Adrenal gland (tissue), 12 donors: ENCODE data around the gene GBF1. TPM values are rescaled to one million over a fixed set of nuclear protein-coding genes. Genes with fewer than 3 reads are reported as not detected.

Source experiments
- DNase-seq, 7 donors: peaks; one replicate each; pipeline ENCODE4 v3.0.0-alpha.2; 2019 to 2020
- H3K27ac ChIP-seq, 5 donors: fragments of 200-600 bp; sonication (generic) in 4 of 5; 1 replicate in 3 of 5; 2 replicates in 2 of 5; pipeline versions ENCODE4 v1.5.1 to v1.8.0; 2016 to 2020; ENCODE audit warnings: mild to moderate bottlenecking in 1 of 5
- H3K27me3 ChIP-seq: fragments of 200-600 bp; 2 replicates; pipeline ENCODE4 v1.8.0; 2021
- H3K36me3 ChIP-seq, 2 donors: fragments of 200-600 bp; replicated peaks in 1 of 2; 1 replicate in 1 of 2; 2 replicates in 1 of 2; pipeline versions ENCODE4 v1.5.1 to v1.8.0; 2018 to 2022
- H3K4me1 ChIP-seq, 2 donors: fragments of 200-600 bp; replicated peaks in 1 of 2; 1 replicate in 1 of 2; 2 replicates in 1 of 2; pipeline versions ENCODE4 v1.5.1 to v1.8.0; 2018 to 2021
- H3K4me3 ChIP-seq, 4 donors: fragments of 200-600 bp; sonication (generic) in 3 of 4; one replicate each; pipeline ENCODE4 v1.5.1; 2016 to 2018
- H3K9me3 ChIP-seq, 3 donors: fragments of 200-600 bp; sonication (generic) in 1 of 3; replicated peaks in 1 of 3; 1 replicate in 2 of 3; 2 replicates in 1 of 3; pipeline versions ENCODE4 v1.5.1 to v1.8.0; 2016 to 2021
- POLR2A ChIP-seq, 2 donors: fragments of 450-650 bp; IDR thresholded peaks; one replicate each; pipeline ENCODE4 v1.6.1; 2017; ENCODE audit warnings: antibody characterized with exemption in 2 of 2, mild to moderate bottlenecking in 2 of 2, moderate library complexity in 1 of 2
- WGBS, 4 donors: extraction: QIAGEN DNeasy Blood & Tissue Kit in 2 of 4; methylation state at CpG; one replicate each; pipeline versions ENCODE4 v1.1.5 to v1.1.7; 2013 to 2017; 5-methylcytosine and 5-hydroxymethylcytosine counted together
- intact Hi-C, 2 donors: fragments of 100-400 bp; cut with DNase I; formaldehyde crosslinking; loops; one replicate each; pipeline versions ENCODE4 v1.14.1 to v1.15.0; 2022 to 2023
- polyA plus RNA-seq, 3 donors: library from polyadenylated mRNA; stranded (reverse); fragments of 200-250 nt in 2 of 3; fragments of 350-450 nt in 1 of 3; fragmentation: Illumina TruSeq in 1 of 3; extraction: RNeasy Lipid Tissue Mini Kit (QIAGEN cat#74804) in 1 of 3; gene quantifications; one replicate each; pipeline ENCODE4 v1.2.3, GENCODE V29; 2013 to 2014
- total RNA-seq, 9 donors: library from RNA; depleted of rRNA in 4 of 9; stranded (reverse); fragments of >200 nt in 4 of 9; fragments of 120-200 nt in 1 of 9; fragmentation: NEBNext Ultra II Directional in 1 of 9; extraction: Animal tissue kit (Norgen Biotek cat#: 25700) in 1 of 9; gene quantifications; one replicate each; pipeline versions ENCODE4 v1.1.0 to v1.2.4, GENCODE V29; 2013 to 2023
- TF ChIP-seq, protein P1 (sequence below), 6 experiments: fragments of 450-650 bp in 4 of 6; fragments of 200-600 bp in 2 of 6; sonication (generic) in 1 of 6; IDR thresholded peaks; 1 replicate in 5 of 6; 2 replicates in 1 of 6; pipeline versions ENCODE4 v1.5.1 to v1.8.0; 2016 to 2021; ENCODE audit warnings: antibody characterized with exemption in 6 of 6, mild to moderate bottlenecking in 2 of 6, moderate library complexity in 1 of 6
- donor health status: healthy with polysubstance abuse.
- donor health status: Bipolar disorder and iron deficiency.
- donor health status: DM: yes; HTN: yes; CAD: no.
- donor health status: DM: no; HTN: no; CAD: no.
- donor health status: DM: no; HTN: no; CAD: no.
- donor health status: DM: yes; HTN: yes; CAD: no.

GBF1 gene
- total and polyA plus RNA-seq, 12 donors, result 16.4 to 46.1 (median 37.7) TPM

DNA sequence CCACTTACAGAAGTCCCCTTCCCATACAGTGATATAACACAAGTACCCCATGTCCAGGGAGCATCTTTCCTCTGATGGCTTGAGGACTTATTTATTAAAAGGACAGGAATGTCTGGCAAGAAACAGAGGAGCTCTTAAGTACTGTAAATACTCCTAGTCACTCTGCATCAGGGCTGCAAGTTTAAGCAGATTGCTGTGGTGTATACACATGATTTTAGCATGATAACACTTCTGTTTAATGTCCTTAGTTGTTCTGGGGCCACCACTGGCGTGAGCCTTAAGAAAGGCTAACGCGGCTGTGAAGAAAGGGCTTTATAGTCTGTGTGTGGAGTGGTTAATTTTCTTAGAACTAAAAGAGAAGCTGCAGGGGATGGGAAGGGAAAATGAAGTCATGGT is 65.7 kb downstream of the GBF1 start:
- Histone ChIP-seq H3K9me3 (no peaks in the 10 kb centered on the region), H3K4me3 (no peak overlapping the region), H3K4me1 (peaks cover 0 to 32% of the 10 kb centered on the region in 2 donors), H3K27ac (no peak overlapping the region), H3K27me3 (no peaks in the 10 kb centered on the region), H3K36me3 (no peaks in the 10 kb centered on the region)
- no peak for DNase-seq
- intact Hi-C loops, result no loop called here
- TF ChIP-seq, protein P1, sequence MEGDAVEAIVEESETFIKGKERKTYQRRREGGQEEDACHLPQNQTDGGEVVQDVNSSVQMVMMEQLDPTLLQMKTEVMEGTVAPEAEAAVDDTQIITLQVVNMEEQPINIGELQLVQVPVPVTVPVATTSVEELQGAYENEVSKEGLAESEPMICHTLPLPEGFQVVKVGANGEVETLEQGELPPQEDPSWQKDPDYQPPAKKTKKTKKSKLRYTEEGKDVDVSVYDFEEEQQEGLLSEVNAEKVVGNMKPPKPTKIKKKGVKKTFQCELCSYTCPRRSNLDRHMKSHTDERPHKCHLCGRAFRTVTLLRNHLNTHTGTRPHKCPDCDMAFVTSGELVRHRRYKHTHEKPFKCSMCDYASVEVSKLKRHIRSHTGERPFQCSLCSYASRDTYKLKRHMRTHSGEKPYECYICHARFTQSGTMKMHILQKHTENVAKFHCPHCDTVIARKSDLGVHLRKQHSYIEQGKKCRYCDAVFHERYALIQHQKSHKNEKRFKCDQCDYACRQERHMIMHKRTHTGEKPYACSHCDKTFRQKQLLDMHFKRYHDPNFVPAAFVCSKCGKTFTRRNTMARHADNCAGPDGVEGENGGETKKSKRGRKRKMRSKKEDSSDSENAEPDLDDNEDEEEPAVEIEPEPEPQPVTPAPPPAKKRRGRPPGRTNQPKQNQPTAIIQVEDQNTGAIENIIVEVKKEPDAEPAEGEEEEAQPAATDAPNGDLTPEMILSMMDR (IDR thresholded peaks at IDR 0.05), result no peak
- no peak for TF ChIP-seq POLR2A (IDR thresholded peaks at IDR 0.05)
- 92 to 97% (median 94%) methylated on average over 3 of the region's 3 CpGs for WGBS, 4 donors

DNA sequence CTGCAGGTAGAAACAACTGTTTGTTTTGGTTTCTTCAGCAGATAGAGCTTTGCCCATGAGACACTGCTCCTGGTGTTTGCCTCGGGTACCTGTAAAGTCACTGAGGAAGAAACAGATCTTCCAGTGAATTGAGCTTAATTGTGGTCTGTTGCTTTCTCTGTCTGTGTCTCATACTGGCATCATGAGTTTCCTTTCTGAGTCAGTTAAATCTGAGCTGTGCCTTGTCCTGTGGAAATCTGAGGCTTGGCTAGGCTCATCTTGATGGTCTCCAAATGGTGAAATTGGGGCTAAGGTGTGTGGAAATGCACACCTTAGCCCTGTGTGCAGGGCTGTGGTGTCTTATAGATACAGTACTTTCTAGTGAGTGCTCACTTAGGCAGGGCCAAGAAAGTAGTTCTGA is 67.4 kb downstream of the GBF1 start:
- Histone ChIP-seq H3K4me3 (no peak overlapping the region), H3K36me3 (no peaks in the 10 kb centered on the region), H3K27me3 (no peaks in the 10 kb centered on the region), H3K9me3 (no peaks in the 10 kb centered on the region), H3K4me1 (peaks cover 0 to 32% of the 10 kb centered on the region in 2 donors), H3K27ac (no peak overlapping the region)
- intact Hi-C loops, result no loop called here
- TF ChIP-seq, protein P1 (IDR thresholded peaks at IDR 0.05), result no peak
- no peak for TF ChIP-seq POLR2A (IDR thresholded peaks at IDR 0.05)
- WGBS, 4 donors, result 44 to 80% (median 76%) methylated on average over 1 of the region's 1 CpG
- DNase-seq, result no peak

DNA sequence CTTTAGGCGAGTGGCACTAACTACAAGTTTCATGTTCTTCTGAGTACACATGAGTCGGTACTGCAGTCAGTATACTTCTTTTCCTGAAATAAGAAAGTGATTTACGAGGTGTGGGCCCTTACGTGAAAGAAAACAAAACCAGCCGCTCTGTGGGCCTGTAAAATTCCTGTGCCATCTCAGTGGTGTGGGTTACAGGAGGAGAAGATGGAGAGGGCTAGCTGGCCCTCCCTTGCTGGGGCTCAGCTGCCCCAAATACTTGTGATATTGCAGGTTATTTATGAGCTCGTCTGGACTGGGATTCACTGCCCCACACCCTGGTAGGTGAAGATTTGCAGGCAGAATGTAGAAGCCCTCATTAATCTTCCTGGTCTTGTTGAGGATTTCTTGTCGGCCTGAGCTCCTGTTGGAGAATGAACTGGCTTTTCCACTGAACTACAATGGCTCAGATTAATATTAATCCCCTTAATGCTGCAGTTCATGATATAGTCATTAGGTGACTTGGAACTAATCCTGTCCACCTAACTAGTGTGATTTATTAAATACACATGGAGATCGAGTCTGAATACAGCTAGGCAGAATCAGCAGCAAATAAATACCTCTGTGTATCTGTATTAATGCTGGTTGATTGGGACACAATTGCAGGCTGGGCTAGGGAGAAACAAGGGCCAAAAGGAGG is 68.0 kb downstream of the GBF1 start:
- H3K27ac ChIP-seq, result no peak overlapping the region
- H3K27me3 ChIP-seq, result no peaks in the 10 kb centered on the region
- 51 to 73% (median 60%) methylated on average over 6 to 8 of the region's 8 CpGs for WGBS, 4 donors
- no peaks in the 10 kb centered on the region for H3K9me3 ChIP-seq
- intact Hi-C loops, result no loop called here
- no peak for DNase-seq
- no peak overlapping the region for H3K4me3 ChIP-seq
- peaks cover 0 to 32% of the 10 kb centered on the region in 2 donors for H3K4me1 ChIP-seq
- no peak for TF ChIP-seq POLR2A (IDR thresholded peaks at IDR 0.05)
- TF ChIP-seq, protein P1 (IDR thresholded peaks at IDR 0.05), result no peak
- no peaks in the 10 kb centered on the region for H3K36me3 ChIP-seq

DNA sequence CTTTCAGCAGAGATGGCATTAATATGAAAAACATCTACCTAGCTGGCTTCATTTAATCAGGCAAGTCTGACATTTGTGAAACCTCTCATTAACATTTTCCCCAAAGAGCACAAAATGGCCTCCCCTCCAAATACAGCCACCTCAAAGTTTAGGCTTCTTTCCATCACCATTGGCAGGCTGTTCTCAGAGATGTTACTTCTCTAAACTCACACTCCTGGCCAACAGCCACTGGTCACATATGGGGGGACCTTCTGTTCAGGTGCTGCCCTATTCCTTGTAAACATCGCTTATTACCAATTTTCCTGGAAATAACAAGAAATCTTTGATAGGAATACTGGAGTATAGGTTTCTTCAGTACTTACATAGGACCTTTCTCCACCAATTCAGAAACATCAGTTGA is 69.5 kb downstream of the GBF1 start:
- Histone ChIP-seq H3K36me3 (no peaks in the 10 kb centered on the region), H3K27me3 (no peaks in the 10 kb centered on the region), H3K4me3 (no peak overlapping the region), H3K4me1 (peaks cover 0 to 32% of the 10 kb centered on the region in 2 donors), H3K27ac (no peak overlapping the region), H3K9me3 (no peaks in the 10 kb centered on the region)
- WGBS, 4 donors, result 100% methylated on average over 1 of the region's 1 CpG
- no peak for DNase-seq
- no peak for TF ChIP-seq POLR2A (IDR thresholded peaks at IDR 0.05)
- TF ChIP-seq, protein P1 (IDR thresholded peaks at IDR 0.05), result no peak
- intact Hi-C loops, result no loop called here
